ENCODE results near the gene ZNF205. TPM values are rescaled to one million over a fixed set of nuclear protein-coding genes. Genes with fewer than 3 reads are reported as not detected.

ZNF205 gene
- total and polyA plus RNA-seq, 9 of the 15 experiments (the other 6 are each of a cell fraction or from before 2014, with no cell fraction given) = 2.4 to 11.8 (median 5.1) TPM; not detected in 2

DNA sequence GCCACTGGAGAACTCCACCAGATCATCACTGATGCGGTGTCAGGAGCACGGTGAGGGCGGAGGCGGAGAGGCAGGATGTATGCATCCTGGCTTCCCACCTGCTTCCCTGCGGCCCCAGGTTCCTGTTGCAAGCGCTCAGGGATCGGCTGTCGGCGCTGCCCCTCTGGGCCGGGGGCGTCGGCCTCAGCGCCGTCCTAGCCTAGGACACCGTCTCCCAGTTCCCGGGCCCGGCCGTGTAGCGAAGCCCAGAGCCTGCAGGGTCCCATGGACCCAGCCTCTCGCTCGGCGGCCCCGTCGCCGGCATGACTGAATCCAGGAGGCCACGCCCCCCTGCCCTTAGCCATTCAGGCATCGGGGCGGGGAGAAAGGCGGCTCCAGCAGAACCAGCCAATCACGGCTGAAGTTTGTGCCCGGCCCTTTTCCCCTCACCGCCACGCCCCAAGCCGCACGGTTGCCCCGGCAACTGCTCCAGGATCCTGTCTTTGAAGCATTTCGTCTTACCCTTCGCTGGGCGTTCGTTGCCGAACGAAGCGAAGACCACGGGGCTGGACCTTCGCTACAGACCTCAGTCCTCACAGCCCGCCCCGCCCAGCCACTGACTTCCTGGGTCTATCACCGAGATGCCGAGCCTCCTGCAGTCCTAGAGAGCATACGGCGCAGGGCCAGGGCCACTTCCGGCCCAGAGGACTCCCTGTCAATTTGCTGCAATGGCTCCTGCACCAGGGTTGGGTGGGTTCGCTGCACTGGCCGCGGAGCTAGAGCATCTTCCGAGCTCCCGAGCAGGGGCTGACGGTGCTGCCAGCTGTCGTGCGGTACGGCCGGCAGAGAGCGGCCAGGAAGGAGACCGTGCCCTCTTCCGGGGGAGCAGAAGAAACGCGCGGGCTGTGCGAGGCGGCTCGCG is 11.8 kb downstream of the ZNF205 start (continued):
- TF ChIP-seq, protein P1, sequence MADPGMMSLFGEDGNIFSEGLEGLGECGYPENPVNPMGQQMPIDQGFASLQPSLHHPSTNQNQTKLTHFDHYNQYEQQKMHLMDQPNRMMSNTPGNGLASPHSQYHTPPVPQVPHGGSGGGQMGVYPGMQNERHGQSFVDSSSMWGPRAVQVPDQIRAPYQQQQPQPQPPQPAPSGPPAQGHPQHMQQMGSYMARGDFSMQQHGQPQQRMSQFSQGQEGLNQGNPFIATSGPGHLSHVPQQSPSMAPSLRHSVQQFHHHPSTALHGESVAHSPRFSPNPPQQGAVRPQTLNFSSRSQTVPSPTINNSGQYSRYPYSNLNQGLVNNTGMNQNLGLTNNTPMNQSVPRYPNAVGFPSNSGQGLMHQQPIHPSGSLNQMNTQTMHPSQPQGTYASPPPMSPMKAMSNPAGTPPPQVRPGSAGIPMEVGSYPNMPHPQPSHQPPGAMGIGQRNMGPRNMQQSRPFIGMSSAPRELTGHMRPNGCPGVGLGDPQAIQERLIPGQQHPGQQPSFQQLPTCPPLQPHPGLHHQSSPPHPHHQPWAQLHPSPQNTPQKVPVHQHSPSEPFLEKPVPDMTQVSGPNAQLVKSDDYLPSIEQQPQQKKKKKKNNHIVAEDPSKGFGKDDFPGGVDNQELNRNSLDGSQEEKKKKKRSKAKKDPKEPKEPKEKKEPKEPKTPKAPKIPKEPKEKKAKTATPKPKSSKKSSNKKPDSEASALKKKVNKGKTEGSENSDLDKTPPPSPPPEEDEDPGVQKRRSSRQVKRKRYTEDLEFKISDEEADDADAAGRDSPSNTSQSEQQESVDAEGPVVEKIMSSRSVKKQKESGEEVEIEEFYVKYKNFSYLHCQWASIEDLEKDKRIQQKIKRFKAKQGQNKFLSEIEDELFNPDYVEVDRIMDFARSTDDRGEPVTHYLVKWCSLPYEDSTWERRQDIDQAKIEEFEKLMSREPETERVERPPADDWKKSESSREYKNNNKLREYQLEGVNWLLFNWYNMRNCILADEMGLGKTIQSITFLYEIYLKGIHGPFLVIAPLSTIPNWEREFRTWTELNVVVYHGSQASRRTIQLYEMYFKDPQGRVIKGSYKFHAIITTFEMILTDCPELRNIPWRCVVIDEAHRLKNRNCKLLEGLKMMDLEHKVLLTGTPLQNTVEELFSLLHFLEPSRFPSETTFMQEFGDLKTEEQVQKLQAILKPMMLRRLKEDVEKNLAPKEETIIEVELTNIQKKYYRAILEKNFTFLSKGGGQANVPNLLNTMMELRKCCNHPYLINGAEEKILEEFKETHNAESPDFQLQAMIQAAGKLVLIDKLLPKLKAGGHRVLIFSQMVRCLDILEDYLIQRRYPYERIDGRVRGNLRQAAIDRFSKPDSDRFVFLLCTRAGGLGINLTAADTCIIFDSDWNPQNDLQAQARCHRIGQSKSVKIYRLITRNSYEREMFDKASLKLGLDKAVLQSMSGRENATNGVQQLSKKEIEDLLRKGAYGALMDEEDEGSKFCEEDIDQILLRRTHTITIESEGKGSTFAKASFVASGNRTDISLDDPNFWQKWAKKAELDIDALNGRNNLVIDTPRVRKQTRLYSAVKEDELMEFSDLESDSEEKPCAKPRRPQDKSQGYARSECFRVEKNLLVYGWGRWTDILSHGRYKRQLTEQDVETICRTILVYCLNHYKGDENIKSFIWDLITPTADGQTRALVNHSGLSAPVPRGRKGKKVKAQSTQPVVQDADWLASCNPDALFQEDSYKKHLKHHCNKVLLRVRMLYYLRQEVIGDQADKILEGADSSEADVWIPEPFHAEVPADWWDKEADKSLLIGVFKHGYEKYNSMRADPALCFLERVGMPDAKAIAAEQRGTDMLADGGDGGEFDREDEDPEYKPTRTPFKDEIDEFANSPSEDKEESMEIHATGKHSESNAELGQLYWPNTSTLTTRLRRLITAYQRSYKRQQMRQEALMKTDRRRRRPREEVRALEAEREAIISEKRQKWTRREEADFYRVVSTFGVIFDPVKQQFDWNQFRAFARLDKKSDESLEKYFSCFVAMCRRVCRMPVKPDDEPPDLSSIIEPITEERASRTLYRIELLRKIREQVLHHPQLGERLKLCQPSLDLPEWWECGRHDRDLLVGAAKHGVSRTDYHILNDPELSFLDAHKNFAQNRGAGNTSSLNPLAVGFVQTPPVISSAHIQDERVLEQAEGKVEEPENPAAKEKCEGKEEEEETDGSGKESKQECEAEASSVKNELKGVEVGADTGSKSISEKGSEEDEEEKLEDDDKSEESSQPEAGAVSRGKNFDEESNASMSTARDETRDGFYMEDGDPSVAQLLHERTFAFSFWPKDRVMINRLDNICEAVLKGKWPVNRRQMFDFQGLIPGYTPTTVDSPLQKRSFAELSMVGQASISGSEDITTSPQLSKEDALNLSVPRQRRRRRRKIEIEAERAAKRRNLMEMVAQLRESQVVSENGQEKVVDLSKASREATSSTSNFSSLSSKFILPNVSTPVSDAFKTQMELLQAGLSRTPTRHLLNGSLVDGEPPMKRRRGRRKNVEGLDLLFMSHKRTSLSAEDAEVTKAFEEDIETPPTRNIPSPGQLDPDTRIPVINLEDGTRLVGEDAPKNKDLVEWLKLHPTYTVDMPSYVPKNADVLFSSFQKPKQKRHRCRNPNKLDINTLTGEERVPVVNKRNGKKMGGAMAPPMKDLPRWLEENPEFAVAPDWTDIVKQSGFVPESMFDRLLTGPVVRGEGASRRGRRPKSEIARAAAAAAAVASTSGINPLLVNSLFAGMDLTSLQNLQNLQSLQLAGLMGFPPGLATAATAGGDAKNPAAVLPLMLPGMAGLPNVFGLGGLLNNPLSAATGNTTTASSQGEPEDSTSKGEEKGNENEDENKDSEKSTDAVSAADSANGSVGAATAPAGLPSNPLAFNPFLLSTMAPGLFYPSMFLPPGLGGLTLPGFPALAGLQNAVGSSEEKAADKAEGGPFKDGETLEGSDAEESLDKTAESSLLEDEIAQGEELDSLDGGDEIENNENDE (IDR thresholded peaks at IDR 0.05; ENCODE audit: low read depth, low read length) = no peak
- no peak for TF ChIP-seq EHMT2 (IDR thresholded peaks at IDR 0.05)
- no peak for TF ChIP-seq TAF9B (IDR thresholded peaks at IDR 0.05; ENCODE audit: partially characterized antibody)
- peak; percentile 8 for TF ChIP-seq CCNT2 (IDR thresholded peaks at IDR 0.05; ENCODE audit: borderline replicate concordance, extremely low read depth, insufficient read length, low read depth, low read length)
- TF ChIP-seq TAF7 (tag; IDR thresholded peaks at IDR 0.05) = peak; percentile 66; the same call in 1 of the 2 replicates
- no peak for TF ChIP-seq RFX7 (CRISPR knock-in tag; IDR thresholded peaks at IDR 0.05)
- no peak for TF ChIP-seq ZNF134 (CRISPR knock-in tag; conservative IDR thresholded peaks at IDR 0.05)
- no peak for TF ChIP-seq ZNF316 (IDR thresholded peaks at IDR 0.05)
- TF ChIP-seq EZH2 (IDR thresholded peaks at IDR 0.05; ENCODE audit: borderline replicate concordance, low read depth, low read length) = no peak
- no peak for TF ChIP-seq ZNF3 (CRISPR knock-in tag; IDR thresholded peaks at IDR 0.05)
- peak; percentile 68 for TF ChIP-seq PHF8 (IDR thresholded peaks at IDR 0.05; ENCODE audit: borderline replicate concordance, low read length)
- TF ChIP-seq PHB2 (IDR thresholded peaks at IDR 0.05; ENCODE audit: low read depth) = no peak
- no peak for TF ChIP-seq PHTF2 (CRISPR knock-in tag; IDR thresholded peaks at IDR 0.05)
- TF ChIP-seq, protein P2, sequence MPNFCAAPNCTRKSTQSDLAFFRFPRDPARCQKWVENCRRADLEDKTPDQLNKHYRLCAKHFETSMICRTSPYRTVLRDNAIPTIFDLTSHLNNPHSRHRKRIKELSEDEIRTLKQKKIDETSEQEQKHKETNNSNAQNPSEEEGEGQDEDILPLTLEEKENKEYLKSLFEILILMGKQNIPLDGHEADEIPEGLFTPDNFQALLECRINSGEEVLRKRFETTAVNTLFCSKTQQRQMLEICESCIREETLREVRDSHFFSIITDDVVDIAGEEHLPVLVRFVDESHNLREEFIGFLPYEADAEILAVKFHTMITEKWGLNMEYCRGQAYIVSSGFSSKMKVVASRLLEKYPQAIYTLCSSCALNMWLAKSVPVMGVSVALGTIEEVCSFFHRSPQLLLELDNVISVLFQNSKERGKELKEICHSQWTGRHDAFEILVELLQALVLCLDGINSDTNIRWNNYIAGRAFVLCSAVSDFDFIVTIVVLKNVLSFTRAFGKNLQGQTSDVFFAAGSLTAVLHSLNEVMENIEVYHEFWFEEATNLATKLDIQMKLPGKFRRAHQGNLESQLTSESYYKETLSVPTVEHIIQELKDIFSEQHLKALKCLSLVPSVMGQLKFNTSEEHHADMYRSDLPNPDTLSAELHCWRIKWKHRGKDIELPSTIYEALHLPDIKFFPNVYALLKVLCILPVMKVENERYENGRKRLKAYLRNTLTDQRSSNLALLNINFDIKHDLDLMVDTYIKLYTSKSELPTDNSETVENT (CRISPR knock-in tag; IDR thresholded peaks at IDR 0.05) = peak; percentile 88; the same call in 1 of the 2 replicates
- TF ChIP-seq SMARCC2 (IDR thresholded peaks at IDR 0.05; ENCODE audit: low read depth) = no peak
